Prostate gland (tissue), 2 donors: Measurements from ENCODE around the gene ATP1A2. TPM values are rescaled to one million over a fixed set of nuclear protein-coding genes. Genes with fewer than 3 reads are reported as not detected.
"Not testable (repeated sequence)": the region's sequence is repeated elsewhere in the genome, so short reads cannot be mapped to it uniquely, and the experiment has no call there.

Experiments
- DNase-seq: peaks from one replicate; pipeline ENCODE4 v3.0.0-alpha.2; 2019; ENCODE audit warnings: low spot score
- H3K27ac ChIP-seq, 2 donors: fragments of 200-600 bp; sonication (generic); 2 replicates each; pipeline ENCODE4 v1.5.1; 2017 to 2019
- H3K27me3 ChIP-seq: fragments of 200-600 bp; sonication (generic); replicated peaks from 2 replicates; pipeline ENCODE4 v1.5.1; 2019; ENCODE audit not compliant: insufficient read depth
- H3K36me3 ChIP-seq, 2 donors: fragments of 200-600 bp; sonication (generic); 1 replicate in 1 of 2; 2 replicates in 1 of 2; pipeline versions ENCODE4 v1.5.1 to v1.8.1; 2017 to 2019
- H3K4me1 ChIP-seq: fragments of 200-600 bp; sonication (generic); replicated peaks from 2 replicates; pipeline ENCODE4 v1.5.1; 2019
- H3K4me3 ChIP-seq, 2 donors: fragments of 200-600 bp; sonication (generic); 2 replicates each; pipeline ENCODE4 v1.5.1; 2017 to 2019
- H3K9me3 ChIP-seq: fragments of 200-600 bp; sonication (generic); 2 replicates; pipeline ENCODE4 v1.5.1; 2017
- CTCF ChIP-seq, 4 experiments: fragments of 200-600 bp in 2 of 4; fragments of 450-650 bp in 2 of 4; sonication (generic) in 2 of 4; IDR thresholded peaks; 1 replicate in 3 of 4; 2 replicates in 1 of 4; pipeline ENCODE4 v1.5.1; 2016 to 2019; ENCODE audit warnings: antibody characterized with exemption in 4 of 4, mild to moderate bottlenecking in 2 of 4, moderate library complexity in 2 of 4
- POLR2A ChIP-seq: fragments of 450-650 bp; IDR thresholded peaks from one replicate; pipeline ENCODE4 v1.6.1; 2016; ENCODE audit warnings: antibody characterized with exemption, mild to moderate bottlenecking
- POLR2AphosphoS5 ChIP-seq: sonication (generic); formaldehyde crosslinking; IDR thresholded peaks from one replicate; pipeline ENCODE4 v1.6.1; 2017; ENCODE audit warnings: antibody characterized with exemption
- WGBS: methylation state at CpG from one replicate; pipeline ENCODE4 v1.1.5; 2018; 5-methylcytosine and 5-hydroxymethylcytosine counted together
- intact Hi-C: fragments of 100-400 bp; cut with DNase I; formaldehyde crosslinking; loops from one replicate; pipeline ENCODE4 v1.14.2; 2022
- total RNA-seq, 2 donors: library from RNA; depleted of rRNA; stranded (reverse); fragments of >200 nt; gene quantifications; one replicate each; pipeline ENCODE4 v1.1.0, GENCODE V29; 2016

Gene ATP1A2
- total RNA-seq, 2 donors from 2014 or later, result 14.8 to 69.0 TPM

GRCh38 chr1:160105155-160105554, 10.4 kb upstream of the ATP1A2 start:
- intact Hi-C loops, result no loop called here
- H3K27me3 ChIP-seq, result no peaks in the 10 kb centered on the region
- peaks cover 8% of the 10 kb centered on the region for H3K4me1 ChIP-seq
- H3K36me3 ChIP-seq, result no peaks in the 10 kb centered on the region
- H3K9me3 ChIP-seq, result no peaks in the 10 kb centered on the region
- DNase-seq, result no peak
- H3K27ac ChIP-seq, result no peak overlapping the region
- whole genome bisulfite sequencing, result 95% methylated on average over 5 of the region's 5 CpGs
- H3K4me3 ChIP-seq, result no peak overlapping the region
- TF ChIP-seq CTCF (IDR thresholded peaks at IDR 0.05) (no peak), POLR2AphosphoS5 (no peak), POLR2A (no peak)

GRCh38 chr1:160107512-160107911, 8.0 kb upstream of the ATP1A2 start:
- Histone ChIP-seq H3K9me3 (no peaks in the 10 kb centered on the region), H3K4me3 (no peak overlapping the region), H3K36me3 (no peaks in the 10 kb centered on the region), H3K4me1 (no peaks in the 10 kb centered on the region), H3K27me3 (no peaks in the 10 kb centered on the region), H3K27ac (no peak overlapping the region)
- intact Hi-C loops, result no loop called here
- no peak for TF ChIP-seq CTCF (IDR thresholded peaks at IDR 0.05)
- DNase-seq, result no peak
- WGBS, result 95% methylated on average over 1 of the region's 1 CpG

GRCh38 chr1:160108888-160109662, 6.5 kb upstream of the ATP1A2 start:
- Histone ChIP-seq H3K4me3 (no peak overlapping the region), H3K27me3 (no peaks in the 10 kb centered on the region), H3K36me3 (no peaks in the 10 kb centered on the region), H3K27ac (no peak overlapping the region), H3K4me1 (no peaks in the 10 kb centered on the region), H3K9me3 (no peaks in the 10 kb centered on the region)
- TF ChIP-seq POLR2AphosphoS5 (no peak), CTCF (IDR thresholded peaks at IDR 0.05) (peak in 2 of 4 experiments; percentile 19 to 34)
- no peak for DNase-seq
- WGBS, result 20% methylated on average over 6 of the region's 6 CpGs
- intact Hi-C loops, result no loop called here

- intact Hi-C loops, result no loop called here
- H3K4me3 ChIP-seq, result no peak overlapping the region
- H3K4me1 ChIP-seq, result no peaks in the 10 kb centered on the region
- TF ChIP-seq CTCF (IDR thresholded peaks at IDR 0.05), result no peak
- no peak for TF ChIP-seq POLR2AphosphoS5
- no peaks in the 10 kb centered on the region for H3K27me3 ChIP-seq
- no peaks in the 10 kb centered on the region for H3K9me3 ChIP-seq
- WGBS, result 43% methylated on average over 4 of the region's 4 CpGs
- H3K36me3 ChIP-seq, result no peaks in the 10 kb centered on the region
- H3K27ac ChIP-seq, result no peak overlapping the region
- no peak for DNase-seq
Observed at GRCh38 chr1:160109686-160110085, 5.9 kb upstream of the ATP1A2 start.

- H3K36me3 ChIP-seq, H3K27me3 ChIP-seq, DNase-seq, H3K9me3 ChIP-seq, H3K27ac ChIP-seq, intact Hi-C loops, H3K4me3 ChIP-seq, H3K4me1 ChIP-seq: not testable (repeated sequence)
- WGBS, result 91% methylated on average over 10 of the region's 10 CpGs
Observed at GRCh38 chr1:160111462-160111861, 4.1 kb upstream of the ATP1A2 start.
